TTC549 (cell line): ENCODE measurements around the gene SSBP2.

Experiments used
- FAIRE-seq: peaks from 2 replicates; lab custom pipeline; 2012; peaks lifted over from hg19 to GRCh38; lab: Jason Lieb, UNC

Gene SSBP2

GRCh38 chr5:81579262-81579924, 171.5 kb downstream of the SSBP2 start:
- no peak for FAIRE-seq

- FAIRE-seq: no peak
Measured at GRCh38 chr5:81577091-81577490, 173.8 kb downstream of the SSBP2 start.

GRCh38 chr5:81575924-81576323, 175.0 kb downstream of the SSBP2 start:
- no peak for FAIRE-seq

DNA sequence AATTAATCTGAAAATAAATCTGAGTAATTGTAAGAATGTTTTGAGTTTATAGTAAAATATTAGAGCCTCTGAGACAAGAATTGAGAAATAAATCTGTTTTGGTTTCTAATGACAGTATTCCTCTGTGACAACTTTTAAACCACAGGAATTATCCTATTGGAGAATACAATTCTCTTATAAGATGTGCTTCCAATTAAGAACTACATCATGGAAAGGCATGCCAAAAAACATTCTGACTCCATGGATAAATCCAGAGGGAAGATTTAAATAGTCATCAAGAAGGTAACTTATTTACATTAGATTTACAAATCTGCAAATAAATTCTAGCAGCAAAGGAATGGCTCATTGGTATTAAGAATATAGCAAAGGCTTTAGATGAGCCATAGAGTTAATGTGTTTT, 178.7 kb downstream of the SSBP2 start:
- FAIRE-seq: no peak

DNA sequence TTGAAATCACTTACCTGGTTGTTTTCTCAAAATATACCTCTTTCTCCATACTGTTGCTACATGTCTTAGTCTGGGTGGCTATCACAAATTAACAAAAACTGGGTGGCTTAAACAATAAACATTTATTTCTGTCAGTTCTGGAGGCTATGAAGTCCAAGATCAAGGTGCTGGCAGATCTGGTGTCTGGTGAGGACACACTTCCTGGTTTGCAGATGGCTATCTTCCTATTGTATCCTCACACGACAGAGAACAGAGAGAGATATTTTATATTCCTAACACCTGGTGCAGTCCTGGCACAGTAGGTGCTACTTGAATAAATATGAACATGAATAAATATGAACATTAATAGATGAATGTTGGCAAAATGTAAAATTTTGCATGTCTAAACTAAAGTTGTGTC, 192.7 kb downstream of the SSBP2 start:
- FAIRE-seq: no peak

GRCh38 chr5:81556809-81557208, 194.1 kb downstream of the SSBP2 start:
- no peak for FAIRE-seq

- FAIRE-seq: no peak
Measured at GRCh38 chr5:81555865-81556264, 195.0 kb downstream of the SSBP2 start.

- FAIRE-seq: no peak
Measured at GRCh38 chr5:81554647-81555046, 196.2 kb downstream of the SSBP2 start.

DNA sequence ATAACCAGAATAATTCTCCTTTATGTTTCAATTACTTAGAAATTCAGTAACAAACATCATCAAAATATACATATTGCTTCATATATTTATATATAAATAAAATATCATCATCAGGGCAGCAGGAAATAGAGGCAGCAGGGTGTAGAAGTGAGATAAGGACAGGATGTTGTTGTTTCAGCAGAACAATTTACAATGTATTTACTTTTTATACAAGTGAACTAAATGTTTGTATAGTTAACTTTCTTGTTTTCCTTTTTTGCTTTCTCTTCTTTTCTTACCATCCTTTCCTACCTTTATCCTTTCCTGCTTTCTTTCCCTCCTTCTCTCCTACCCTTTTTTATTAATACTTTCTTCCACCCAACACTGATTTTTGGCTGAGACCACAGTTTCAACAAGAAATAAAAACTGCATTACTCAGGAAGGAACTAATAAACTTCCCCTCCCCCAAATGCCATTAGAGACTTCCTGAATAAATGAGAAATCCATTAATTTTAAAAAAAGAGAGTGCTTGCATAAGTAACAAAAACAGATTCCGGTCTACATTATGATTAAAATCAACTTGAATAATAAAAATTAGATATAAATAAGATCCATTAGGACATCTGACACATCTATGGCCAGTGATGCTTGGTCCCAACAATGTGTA, 197.2 kb downstream of the SSBP2 start:
- no peak for FAIRE-seq

- no peak for FAIRE-seq
Measured at GRCh38 chr5:81552852-81553566, 197.9 kb downstream of the SSBP2 start.

DNA sequence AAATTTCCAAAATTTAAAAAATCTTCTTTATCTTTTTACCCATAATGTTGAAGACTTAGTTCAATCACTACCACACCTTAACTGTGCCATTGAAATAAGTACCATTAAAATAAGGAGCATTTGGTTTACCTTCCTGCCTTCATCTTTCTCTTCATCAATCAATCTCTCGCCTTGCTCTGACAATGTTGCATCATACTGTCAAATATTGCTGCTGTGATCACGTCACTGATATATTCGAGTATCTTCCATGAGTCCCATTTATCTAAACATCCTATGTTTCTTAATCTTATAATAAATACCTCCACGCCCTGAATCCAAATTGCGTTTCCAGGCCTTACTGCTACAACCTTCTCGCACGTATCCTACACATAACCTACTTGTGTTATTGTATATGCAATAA, 201.8 kb downstream of the SSBP2 start:
- no peak for FAIRE-seq

DNA sequence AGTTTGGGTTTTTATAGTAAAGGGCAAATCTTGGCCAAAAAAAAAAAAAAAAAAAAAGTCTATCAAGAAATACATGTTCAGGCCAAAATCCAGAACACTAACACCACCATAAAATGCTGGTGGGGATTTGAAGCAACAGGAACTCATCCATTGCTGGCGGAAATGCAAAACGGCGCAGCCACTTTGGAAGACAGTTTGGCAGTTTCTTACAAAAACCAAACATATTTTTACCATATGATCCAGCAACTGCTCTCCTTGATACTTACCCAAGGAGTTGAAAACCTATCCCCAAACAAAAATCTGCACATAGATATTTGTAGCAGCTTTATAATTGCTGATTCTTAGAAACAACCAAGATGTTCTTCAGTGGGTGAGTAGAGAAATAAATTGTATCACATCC, 203.9 kb downstream of the SSBP2 start:
- FAIRE-seq: no peak

GRCh38 chr5:81545911-81546310, 205.0 kb downstream of the SSBP2 start:
- no peak for FAIRE-seq

DNA sequence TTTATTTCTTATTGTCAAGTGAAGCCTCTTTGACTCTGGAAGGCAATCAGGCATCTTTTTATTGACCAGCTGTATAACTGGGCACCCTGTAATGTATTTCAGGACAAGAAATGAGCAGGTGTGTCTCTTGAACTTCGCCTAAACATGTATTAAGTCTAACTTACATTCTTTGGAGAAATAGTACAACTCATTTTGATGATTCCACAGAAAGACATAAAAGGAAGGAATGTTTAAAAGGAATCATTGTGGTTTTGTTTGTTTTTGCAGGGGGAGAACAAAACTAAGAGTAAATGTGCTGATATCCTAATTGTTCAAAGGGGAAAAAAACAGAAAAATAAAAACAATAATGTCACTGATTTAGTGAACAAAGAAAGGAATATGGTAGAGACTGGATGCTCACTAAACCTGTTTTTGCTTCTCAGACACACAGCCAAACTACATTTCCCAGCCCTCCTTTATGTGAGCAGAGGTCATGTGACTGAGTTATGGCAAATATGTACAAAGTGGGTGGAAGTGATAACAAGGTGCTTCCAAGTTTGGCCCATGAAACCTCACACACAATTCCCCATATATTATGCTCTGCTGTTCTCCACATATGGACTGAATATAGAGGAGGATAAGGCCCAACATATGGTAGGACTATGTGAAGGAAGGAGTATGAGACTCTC, 206.4 kb downstream of the SSBP2 start:
- no peak for FAIRE-seq

- no peak for FAIRE-seq
Measured at GRCh38 chr5:81542242-81542641, 208.7 kb downstream of the SSBP2 start.

- FAIRE-seq: no peak
Measured at GRCh38 chr5:81537905-81538547, 212.9 kb downstream of the SSBP2 start.

DNA sequence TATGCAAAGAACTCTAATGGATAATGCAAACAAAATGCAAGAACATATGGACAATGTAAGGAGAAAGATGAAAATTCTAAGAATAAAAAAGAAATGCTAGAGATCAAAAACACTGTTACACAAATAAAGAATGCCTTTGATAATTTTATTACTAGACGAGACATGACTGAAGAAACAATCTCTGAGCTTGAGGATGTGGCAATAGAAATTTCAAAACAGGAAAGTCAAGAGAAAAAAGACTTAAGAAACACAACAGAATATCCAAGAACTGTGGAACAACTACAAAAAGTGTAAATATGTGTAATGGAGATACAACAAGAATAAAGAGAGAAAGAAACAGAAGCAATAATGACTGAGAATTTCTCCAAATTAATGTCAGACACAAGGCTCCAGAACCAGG, 216.5 kb downstream of the SSBP2 start:
- FAIRE-seq: no peak

GRCh38 chr5:81533629-81534405, 217.1 kb downstream of the SSBP2 start:
- FAIRE-seq: no peak

GRCh38 chr5:81530919-81531318, 220.0 kb downstream of the SSBP2 start:
- FAIRE-seq: no peak

- no peak for FAIRE-seq
Measured at GRCh38 chr5:81525690-81526089, 225.2 kb downstream of the SSBP2 start.

DNA sequence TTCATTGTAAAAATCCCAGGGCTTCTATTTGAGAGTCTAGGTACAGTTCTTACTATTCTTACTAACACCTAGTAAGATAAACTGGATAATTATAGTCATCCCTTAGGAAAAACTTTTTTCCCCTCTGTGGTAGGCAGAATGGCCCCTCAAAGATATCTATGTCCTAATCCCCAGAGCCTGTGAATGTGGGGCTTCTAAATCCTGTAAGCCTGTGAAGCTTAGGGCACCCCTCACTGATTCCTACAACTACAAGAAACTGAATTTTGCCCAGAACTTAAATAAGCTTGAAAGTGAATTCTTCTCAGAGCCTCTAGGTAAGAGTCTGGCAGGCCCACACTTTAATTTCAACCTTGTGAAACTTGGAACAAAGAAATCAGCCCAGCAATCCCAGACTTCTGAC, 226.9 kb downstream of the SSBP2 start:
- FAIRE-seq: no peak

- FAIRE-seq: no peak
Measured at GRCh38 chr5:81522571-81522970, 228.3 kb downstream of the SSBP2 start.
